Measurements from ENCODE around the gene CACNA1H. TPM values are rescaled to one million over a fixed set of nuclear protein-coding genes. Genes with fewer than 3 reads are reported as not detected.

CACNA1H gene
- total RNA-seq, 4 donors from 2014 or later, result 133 to 330 (median 173) TPM

DNA sequence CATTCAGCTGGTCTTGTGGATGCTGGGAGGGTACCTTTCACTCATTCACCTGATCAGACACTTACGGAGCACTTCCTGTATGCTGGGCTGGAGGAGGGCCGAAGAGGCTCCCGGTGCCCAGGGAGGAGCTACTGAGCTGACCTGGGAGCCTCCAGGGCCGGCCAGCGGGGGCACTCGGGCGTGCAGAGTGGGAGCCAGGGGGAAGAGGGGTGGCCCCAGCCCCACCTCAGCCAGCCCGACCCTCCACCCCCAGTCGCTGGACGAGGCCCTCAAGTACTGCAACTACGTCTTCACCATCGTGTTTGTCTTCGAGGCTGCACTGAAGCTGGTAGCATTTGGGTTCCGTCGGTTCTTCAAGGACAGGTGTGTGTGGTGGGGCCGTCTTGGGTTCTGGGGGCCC lies 61.8 kb downstream of the CACNA1H start:
- TF ChIP-seq EP300 (IDR thresholded peaks at IDR 0.05) (no peak), POLR2A (IDR thresholded peaks at IDR 0.05) (no peak), POLR2AphosphoS5 (IDR thresholded peaks at IDR 0.05) (no peak)
- TF ChIP-seq, protein P1, sequence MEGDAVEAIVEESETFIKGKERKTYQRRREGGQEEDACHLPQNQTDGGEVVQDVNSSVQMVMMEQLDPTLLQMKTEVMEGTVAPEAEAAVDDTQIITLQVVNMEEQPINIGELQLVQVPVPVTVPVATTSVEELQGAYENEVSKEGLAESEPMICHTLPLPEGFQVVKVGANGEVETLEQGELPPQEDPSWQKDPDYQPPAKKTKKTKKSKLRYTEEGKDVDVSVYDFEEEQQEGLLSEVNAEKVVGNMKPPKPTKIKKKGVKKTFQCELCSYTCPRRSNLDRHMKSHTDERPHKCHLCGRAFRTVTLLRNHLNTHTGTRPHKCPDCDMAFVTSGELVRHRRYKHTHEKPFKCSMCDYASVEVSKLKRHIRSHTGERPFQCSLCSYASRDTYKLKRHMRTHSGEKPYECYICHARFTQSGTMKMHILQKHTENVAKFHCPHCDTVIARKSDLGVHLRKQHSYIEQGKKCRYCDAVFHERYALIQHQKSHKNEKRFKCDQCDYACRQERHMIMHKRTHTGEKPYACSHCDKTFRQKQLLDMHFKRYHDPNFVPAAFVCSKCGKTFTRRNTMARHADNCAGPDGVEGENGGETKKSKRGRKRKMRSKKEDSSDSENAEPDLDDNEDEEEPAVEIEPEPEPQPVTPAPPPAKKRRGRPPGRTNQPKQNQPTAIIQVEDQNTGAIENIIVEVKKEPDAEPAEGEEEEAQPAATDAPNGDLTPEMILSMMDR (IDR thresholded peaks at IDR 0.05), result no peak
- Histone ChIP-seq H3K9me3 (no peaks in the 10 kb centered on the region), H3K27me3 (no peaks in the 10 kb centered on the region), H3K27ac (no peak overlapping the region), H3K4me3 (no peak overlapping the region), H3K36me3 (peaks cover 0 to 100% of the 10 kb centered on the region in 2 donors), H3K4me1 (no peaks in the 10 kb centered on the region)
- no peak for ATAC-seq
- WGBS, 2 donors (ENCODE audit: low coverage in 1 of 2), result no CpG with 5 or more reads among the region's 16 CpGs

DNA sequence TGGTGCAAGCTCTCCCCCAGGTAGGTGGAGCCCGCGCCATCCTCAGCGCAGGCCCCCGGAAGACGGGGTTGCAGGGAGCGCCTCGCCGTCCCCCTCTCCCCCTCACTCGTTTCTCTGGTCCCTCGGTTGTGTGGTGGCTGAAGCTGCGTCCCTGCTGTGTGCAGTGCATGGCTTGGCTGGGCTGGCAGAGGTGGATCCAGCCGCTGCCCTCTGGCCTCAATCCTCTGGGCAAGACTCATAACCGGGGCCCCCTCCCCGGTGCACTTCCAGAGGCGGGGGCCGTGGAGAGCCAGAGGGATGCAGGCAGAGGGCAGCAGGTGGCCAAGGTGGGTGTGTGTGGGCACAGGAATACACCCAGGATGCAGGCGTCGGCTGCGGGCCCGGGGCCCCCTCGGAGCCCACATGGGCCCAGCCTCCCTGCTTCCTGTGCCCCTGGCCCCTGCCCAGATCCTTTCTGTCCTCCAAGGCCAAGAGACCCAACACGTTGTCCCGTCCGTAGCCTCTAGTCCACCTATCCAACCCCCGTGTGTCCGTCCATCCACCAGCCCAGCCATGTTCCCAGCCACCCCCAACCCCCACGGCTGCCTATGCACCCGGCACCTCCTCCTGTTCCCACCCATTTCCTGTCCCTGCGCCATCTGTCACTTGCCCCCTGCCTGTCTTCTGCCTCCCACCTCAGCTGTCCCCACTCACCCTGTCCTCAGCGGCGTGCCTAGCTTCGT lies 62.8 kb downstream of the CACNA1H start:
- WGBS, 2 donors (ENCODE audit: low coverage in 1 of 2), result 55 to 74% methylated on average over 9 to 15 of the region's 32 CpGs
- H3K4me1 ChIP-seq, result peaks cover 0 to 6% (median 0%) of the 10 kb centered on the region in 3 donors
- TF ChIP-seq POLR2AphosphoS5 (IDR thresholded peaks at IDR 0.05) (no peak), EP300 (IDR thresholded peaks at IDR 0.05) (no peak), POLR2A (IDR thresholded peaks at IDR 0.05) (no peak)
- TF ChIP-seq, protein P1 (IDR thresholded peaks at IDR 0.05), result no peak
- no peak overlapping the region for H3K4me3 ChIP-seq
- no peak overlapping the region for H3K27ac ChIP-seq
- H3K9me3 ChIP-seq, result no peaks in the 10 kb centered on the region
- ATAC-seq, result no peak
- H3K36me3 ChIP-seq, result peaks cover 0 to 100% of the 10 kb centered on the region in 2 donors
- H3K27me3 ChIP-seq, result no peaks in the 10 kb centered on the region

DNA sequence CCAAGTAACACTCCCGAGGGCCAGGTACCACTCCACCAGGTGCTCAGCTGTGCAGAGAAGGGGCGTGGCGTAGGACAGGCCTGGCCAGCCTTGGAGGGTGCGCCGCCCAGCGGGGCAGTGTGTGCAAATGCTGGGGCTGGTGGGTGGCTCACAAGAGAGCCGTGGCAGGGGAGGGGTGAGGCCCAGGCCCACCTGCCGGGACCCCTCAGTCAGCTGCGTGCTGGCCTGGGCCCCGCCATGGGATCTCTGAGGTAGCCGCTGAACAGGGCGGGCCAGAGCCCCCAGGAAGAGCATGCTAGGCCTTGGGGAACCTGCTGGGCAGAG lies 63.4 kb downstream of the CACNA1H start:
- Histone ChIP-seq H3K27ac (no peak overlapping the region), H3K36me3 (peaks cover 0 to 100% of the 10 kb centered on the region in 2 donors), H3K4me3 (no peak overlapping the region), H3K4me1 (peaks cover 0 to 9% (median 0%) of the 10 kb centered on the region in 3 donors), H3K27me3 (no peaks in the 10 kb centered on the region), H3K9me3 (no peaks in the 10 kb centered on the region)
- WGBS, 2 donors (ENCODE audit: low coverage in 1 of 2), result 88% methylated on average over 1 of the region's 12 CpGs; no CpG with 5 or more reads in 1 of the 2 donors
- TF ChIP-seq POLR2A (IDR thresholded peaks at IDR 0.05) (no peak), EP300 (IDR thresholded peaks at IDR 0.05) (no peak), POLR2AphosphoS5 (IDR thresholded peaks at IDR 0.05) (no peak)
- TF ChIP-seq, protein P1 (IDR thresholded peaks at IDR 0.05), result no peak
- no peak for ATAC-seq

DNA sequence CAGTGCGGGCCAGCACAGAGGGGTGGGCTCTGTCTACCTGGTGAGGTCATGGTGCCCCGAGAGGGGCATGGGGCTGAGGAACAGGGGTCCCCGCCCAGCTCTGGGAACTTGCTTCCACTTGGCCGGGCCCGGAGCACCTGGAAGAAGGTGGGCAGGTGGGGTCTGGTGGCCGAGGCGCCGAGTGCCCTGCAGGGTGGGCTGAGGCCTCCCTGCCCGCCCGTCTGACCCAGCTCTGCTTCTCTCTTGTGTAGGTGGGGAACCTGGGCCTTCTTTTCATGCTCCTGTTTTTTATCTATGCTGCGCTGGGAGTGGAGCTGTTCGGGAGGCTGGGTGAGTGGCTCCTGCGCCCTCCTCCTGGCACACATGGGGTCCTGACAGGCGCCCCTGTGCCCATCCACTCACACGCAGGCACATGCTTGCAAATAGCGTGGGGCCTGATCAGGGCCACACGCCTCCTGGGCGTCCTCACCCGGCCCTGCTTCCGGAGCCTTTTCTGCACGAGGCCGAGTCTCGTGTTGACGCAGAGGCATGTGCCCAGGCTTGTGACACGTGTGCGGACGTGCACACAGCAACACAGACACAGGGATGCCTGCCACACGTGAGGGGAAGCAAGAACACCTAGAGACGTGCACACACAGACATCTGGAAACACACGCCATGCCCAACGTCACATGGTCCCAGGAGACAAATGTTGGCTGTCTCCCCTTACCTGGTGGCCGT lies 63.9 kb downstream of the CACNA1H start:
- no peak overlapping the region for H3K4me3 ChIP-seq
- no peaks in the 10 kb centered on the region for H3K27me3 ChIP-seq
- H3K4me1 ChIP-seq, result peaks cover 0 to 9% (median 0%) of the 10 kb centered on the region in 3 donors
- H3K27ac ChIP-seq, result no peak overlapping the region
- TF ChIP-seq POLR2AphosphoS5 (IDR thresholded peaks at IDR 0.05) (no peak), POLR2A (IDR thresholded peaks at IDR 0.05) (no peak), EP300 (IDR thresholded peaks at IDR 0.05) (no peak)
- TF ChIP-seq, protein P1 (IDR thresholded peaks at IDR 0.05), result no peak
- 100% methylated on average over 3 of the region's 32 CpGs; no CpG with 5 or more reads in 1 of the 2 donors for WGBS, 2 donors (ENCODE audit: low coverage in 1 of 2)
- H3K36me3 ChIP-seq, result peaks cover 0 to 98% of the 10 kb centered on the region in 2 donors
- no peak for ATAC-seq
- H3K9me3 ChIP-seq, result no peaks in the 10 kb centered on the region
